GM23338 (cell line): ENCODE results near the gene MAN1C1.

ENCODE experiments used
- CTCF ChIP-seq, 2 experiments: fragments of 200-600 bp in 1 of 2; sonication (generic) in 1 of 2; conservative IDR thresholded peaks; 2 replicates each; pipeline versions ENCODE4 v1.5.1 to v1.6.1; 2016 to 2017; ENCODE audit warnings: antibody characterized with exemption in 2 of 2, low read depth in 2 of 2, mild to moderate bottlenecking in 2 of 2, moderate library complexity in 1 of 2
- EZH2 ChIP-seq: fragments of 200-600 bp; sonication (generic); IDR thresholded peaks from one replicate; pipeline ENCODE4 v1.8.0; 2017; ENCODE audit warnings: antibody characterized with exemption, mild to moderate bottlenecking, low read depth; ENCODE audit not compliant: unreplicated experiment
- POLR2AphosphoS5 ChIP-seq: IDR thresholded peaks from 2 replicates; pipeline ENCODE4 v1.6.1; 2016; ENCODE audit warnings: antibody characterized with exemption, low read depth

GRCh38 chr1:25765923-25766589 is 149.5 kb downstream of the MAN1C1 start:
- TF ChIP-seq EZH2 (no peak), POLR2AphosphoS5 (no peak), CTCF (conservative IDR thresholded peaks at IDR 0.05; ENCODE audit: low read depth in 2 of 2) (no peak)
